NOMO-1 treated with DMSO at 0.1 percent for 48 hours (cell line): ENCODE measurements around the gene PARS2.
"Not testable (repeated sequence)": the region's sequence is repeated elsewhere in the genome, so short reads cannot be mapped to it uniquely, and the experiment has no call there.

Experiments
- DNase-seq: peaks from one replicate; lab custom pipeline; 2025; ENCODE audit not compliant: unreplicated experiment; lab: John Stamatoyannopoulos, UW

PARS2 gene

DNA sequence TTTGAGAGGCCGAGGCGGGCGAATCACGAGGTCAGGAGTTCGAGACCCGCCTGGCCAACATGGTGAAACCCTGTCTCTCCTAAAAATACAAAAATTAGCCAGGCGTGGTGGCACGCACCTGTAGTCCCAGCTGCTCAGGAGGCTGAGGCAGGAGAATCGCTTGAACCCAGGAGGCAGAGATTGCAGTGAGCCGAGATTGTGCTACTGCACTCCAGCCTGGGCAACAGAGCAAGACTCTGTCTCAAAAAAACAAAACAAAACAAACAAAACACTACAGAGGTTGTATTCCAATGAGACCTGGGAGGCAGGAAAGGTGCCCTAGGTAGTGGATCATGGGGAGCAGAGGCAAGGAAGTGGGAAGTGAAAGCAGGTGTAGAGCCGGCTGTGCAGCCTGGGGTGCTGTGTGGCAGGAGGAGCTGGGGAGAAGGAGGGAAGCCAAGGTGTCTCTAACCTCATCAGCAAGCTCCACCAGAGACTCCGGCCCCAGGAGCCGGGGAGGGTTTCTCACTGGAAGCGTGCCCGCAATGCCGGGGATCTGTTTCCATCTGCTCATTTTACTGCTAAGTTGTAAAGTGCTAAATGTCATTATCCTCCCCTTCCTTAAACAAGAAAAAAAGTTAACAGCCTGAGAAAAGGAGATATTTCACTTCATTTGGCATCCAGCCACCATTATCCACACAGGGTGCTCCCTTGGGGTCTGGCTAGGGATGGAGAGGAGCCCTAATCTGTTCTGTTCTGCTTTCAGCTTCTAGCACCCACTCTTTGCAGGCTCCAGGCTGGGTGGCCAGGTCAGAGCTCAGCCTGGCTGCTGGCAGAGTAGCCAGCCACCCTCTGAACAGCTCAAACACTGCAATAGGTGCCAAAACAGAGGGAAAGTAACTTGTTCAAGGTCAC, 11.8 kb upstream of the PARS2 start:
- not testable (repeated sequence) for DNase-seq

DNA sequence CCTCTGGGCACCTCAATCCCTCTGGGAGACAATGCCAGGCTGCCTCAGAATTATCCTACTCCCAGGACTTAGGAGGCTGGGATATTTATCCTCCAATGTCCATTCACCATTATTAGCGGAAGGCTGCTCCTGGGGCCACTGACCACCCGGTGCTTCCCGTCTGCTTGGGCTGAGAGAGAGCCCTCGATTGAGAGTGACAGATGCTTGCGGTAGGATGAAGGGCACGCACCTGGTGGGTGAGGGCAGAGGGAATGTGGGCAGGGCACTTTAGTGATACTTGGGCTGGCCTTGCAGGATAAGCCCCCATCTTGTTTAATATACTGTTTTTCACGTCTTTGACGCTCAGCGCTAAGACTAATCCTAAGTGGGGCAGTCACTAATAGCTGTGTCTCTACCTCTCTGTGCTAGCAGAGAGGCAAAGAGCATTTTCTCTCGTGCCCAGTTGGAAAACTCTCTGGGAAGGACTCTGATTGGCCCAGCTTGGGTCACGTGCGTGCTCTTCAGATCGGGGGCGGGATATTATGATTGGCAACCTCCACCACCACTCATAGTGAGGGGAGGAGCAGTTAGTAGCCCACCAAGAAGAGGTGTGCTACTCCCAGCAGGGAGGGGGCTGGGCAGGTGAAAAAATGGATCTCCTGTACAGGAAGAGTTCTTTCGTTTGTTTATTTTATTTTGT, 10.6 kb upstream of the PARS2 start:
- DNase-seq = no peak

DNA sequence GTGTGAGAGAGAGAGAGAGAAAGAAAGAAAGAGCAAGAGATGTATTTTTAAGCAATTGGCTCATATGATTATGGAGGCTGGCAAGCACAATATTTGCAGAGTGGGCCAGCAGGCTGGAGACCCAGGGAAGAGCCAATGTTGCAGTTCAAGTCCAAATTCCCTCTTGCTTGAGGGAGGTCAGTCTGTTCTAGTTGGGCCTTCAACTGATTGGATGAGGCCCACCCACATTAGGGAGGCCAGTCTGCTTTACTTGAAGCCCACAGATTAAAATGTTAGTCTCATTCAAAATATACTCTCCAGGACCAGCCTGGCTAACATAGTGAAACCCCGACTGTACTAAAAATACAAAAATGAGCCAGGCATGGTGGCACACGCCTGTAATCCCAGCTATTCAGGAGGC, 8.6 kb upstream of the PARS2 start:
- DNase-seq = no peak

- DNase-seq = no peak
Observed at GRCh38 chr1:54768093-54768492, 3.8 kb upstream of the PARS2 start.

DNA sequence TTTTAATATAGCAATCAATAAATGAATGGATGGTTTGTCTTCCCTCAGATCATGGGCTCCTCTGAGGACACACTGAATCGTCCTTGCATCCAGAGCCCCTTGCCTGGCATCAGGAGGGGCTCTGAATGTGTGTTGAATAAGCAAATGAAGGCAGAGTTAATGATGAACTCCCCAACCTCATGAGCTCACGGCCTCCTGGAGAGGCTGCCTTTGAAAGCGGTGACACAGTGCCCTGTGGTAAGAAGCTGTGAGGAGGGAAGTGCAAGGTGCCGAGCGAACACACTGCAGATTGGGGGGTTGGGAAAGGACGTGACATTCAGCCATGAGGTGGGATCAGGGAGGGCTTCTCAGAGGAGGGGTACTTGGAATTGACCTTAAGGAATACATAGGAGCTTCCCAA, 3.2 kb upstream of the PARS2 start:
- DNase-seq = no peak

DNA sequence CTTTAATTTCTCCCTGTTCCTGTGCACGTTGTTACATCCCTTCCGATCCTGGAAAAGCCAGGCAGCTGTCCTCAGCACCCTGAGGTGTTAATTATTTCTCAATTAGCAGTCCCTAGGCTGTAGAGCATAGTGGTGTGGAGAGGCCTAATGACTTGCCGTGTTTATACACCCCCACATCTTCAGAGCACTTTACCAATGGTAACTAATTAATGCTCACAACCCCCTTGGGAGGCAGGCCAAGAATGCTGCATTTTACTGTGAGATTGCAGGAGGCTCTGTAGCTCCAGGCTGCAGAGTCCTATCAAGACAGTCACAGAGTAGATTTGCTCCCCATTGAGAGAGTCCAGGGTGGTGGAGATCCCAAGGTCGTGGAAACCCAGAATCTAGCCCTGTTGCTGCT, 2.4 kb upstream of the PARS2 start:
- DNase-seq = no peak

DNA sequence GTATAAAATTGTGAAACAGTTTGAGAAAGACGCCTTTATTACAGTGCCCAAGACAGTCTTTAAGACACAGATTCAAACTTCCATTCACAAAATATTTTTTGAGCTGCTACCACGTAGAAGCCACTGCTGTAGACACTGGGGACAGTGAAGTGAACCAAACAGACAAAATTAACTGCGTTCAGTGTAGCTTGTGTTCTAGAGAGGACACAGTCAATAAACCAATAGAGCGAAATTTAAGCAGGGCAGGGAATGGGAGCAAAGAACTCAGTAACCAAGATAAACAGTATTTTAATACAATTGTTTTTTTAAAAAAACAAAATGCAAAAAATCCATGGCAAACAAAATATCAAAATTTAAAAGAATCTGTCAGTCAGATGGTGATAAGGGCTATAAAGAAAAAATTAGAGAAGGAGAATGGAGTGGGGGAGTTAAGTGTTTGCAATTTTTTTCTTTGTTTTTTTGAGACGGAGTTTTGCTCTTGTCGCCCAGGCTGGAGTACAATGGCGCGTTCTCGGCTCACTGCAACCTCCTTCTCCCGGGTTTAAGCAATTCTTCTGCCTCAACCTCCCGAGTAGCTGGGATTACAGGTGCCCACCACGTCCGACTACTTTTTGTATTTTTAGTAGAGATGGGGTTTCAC, 719 bp upstream of the PARS2 start:
- no peak for DNase-seq

DNA sequence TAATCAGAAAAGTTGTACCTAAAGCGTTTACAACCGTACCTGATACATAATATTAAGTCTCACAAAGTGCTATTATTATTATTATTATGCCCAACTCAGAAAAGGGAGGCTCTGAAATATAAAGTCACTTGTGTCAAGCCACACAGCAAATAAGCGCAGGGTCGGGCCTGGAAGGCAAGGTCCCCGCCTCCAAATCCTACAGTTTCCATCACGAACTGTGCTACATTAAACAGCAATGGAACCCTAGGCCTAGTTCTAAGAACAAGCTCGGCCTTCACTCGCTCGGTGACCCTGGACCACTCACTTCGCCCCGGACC, 549 bp downstream of the PARS2 start:
- DNase-seq = no peak

- no peak for DNase-seq
Observed at GRCh38 chr1:54758678-54759348, 5.5 kb downstream of the PARS2 start.

DNA sequence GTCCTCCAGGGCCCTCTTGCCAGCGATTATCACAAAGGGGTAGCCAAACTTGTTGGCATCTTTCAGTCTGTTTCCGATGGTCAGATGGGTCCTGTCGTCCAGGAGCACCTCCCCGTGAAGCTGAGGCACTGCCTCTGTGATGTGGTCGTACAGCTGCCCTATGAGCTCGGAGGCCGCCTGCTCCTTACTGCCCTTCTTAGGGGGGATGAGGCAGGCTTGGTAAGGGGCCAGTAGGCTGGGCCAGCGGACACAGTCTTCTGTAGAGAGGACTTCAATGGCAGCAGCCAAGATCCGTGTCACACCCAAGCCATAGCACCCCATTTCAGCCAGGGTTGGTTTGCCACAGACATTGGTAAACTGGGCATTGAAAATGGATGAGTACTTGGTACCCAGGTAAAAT, 6.5 kb downstream of the PARS2 start:
- DNase-seq = no peak

GRCh38 chr1:54754486-54755285, 9.6 kb downstream of the PARS2 start:
- DNase-seq = no peak

- DNase-seq = no peak
Observed at GRCh38 chr1:54754045-54754444, 10.3 kb downstream of the PARS2 start.

GRCh38 chr1:54751426-54751825, 12.9 kb downstream of the PARS2 start:
- DNase-seq = no peak

DNA sequence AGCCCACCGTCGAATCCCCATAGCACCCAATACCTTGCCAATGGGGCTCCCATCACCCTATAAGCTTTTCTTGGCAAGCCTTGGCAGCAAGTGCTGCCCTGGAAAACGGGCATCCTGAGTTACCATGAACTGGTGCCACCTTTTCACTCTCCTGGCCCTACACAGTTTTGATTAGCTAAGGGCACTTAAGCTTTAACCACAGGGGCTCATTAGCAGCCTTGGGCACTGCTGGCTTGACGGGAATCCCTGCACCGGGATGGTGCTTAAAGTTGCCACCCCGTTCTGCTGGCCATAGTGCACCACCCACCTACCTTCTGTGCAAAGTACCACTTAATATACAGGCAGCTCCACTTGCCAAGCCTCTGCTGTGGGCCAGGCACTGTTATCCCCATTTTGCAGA, 13.7 kb downstream of the PARS2 start:
- no peak for DNase-seq

DNA sequence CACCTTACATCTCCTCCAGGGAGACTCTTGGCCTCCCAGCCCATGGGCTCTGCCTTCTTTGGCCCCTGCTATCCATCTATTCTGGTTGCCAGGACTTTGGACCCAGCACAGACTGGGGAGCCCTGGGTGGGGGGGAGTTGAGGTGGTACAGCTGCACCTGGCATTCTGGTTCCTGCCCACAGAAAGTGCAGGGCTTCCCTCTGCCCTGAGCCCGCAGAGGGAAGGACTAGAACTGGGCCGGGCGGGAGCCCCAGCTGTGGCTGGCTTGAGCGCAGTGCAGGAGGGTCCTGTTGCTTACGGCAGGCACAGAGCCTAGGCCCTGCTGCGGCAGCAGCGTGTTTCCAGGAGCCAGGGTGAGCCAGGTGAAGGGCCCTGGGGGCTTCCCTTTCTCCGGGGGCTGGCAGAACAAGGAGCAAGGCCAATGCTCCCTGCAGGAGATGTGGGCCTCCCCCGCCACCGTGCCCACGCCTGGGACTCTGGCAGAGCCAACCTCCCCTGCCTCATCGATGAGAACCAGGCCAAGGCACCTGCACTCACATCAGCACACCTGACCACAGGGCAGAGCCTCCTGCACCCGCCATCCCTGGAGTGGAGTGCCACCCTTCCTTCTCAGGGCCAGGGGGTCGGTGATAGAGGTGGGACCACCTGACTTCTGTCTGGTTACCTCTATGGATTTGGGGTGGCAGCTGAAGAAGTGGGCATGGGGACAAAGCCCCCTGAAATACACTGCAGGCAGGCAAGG, 16.1 kb downstream of the PARS2 start:
- no peak for DNase-seq

- DNase-seq = no peak
Observed at GRCh38 chr1:54745864-54746263, 18.5 kb downstream of the PARS2 start.

- DNase-seq = no peak
Observed at GRCh38 chr1:54745274-54745673, 19.0 kb downstream of the PARS2 start.

DNA sequence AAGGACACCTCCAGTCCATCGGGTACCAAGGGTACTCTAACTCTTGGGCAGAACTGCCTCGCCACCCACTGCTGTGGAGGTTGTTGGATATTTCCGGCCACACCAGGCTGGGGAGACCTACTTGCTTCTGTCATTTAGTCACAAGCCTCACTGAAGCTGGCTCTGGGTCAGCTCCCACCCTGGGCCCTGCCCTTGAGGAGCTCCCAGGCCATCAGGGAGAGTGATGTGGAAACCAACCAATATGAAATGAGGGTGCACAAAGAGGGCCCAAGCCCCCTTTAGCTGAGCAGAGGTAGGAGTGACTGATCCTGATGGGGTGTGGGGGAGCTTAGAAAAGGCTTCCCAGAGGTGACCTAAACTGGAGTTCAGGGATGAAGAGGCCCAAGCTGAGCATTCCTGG, 19.6 kb downstream of the PARS2 start:
- no peak for DNase-seq

DNA sequence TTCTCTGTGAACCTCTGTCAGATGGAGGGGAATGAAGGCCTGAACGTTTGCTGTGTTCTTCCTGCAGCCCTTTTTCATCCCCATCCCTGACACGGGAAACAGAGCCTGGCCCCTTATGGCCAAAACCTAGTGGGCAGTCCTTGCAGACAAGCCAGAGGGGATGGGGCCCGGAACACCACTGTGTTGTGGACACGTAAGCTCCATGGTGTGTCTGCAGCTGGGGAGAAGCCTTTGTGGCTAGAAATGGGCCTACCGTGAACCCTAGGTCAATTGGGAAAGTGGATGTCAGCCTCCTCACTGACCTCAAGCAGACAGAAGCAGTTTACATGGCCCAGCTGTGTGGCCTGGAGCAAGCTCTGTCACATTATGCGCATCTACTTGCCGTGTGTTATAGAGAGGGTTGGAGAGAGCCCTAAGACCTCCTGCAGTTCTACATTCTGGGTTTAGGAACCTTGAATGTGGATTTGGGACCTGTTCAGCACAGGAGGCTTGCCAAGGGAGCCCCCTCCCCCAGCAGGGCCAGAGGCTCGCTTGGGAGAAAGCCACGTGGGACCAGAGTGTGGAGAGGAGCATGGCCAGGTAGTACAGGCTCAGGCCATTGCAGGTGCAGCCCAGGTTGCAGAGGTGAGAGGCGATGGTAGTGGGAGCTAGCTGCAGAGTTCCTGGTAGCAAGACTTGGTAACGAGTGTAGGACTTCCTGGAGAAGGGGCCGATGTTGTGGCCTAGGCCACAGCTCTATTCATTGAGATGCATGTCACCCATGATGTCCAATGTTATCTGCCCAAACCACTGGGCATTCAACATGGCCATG, 20.7 kb downstream of the PARS2 start:
- DNase-seq = no peak
